ENCODE data around the gene PPIL6.

PPIL6 gene

GRCh38 chr6:109411034-109411433 is 29.4 kb downstream of the PPIL6 start:
- no peak for DNase-seq (ENCODE audit: low read depth in 2 of 2)
- H3K4me3 ChIP-seq (replicated peaks in 1 of 2; ENCODE audit: low read depth in 2 of 2, low read length in 2 of 2) = no peak overlapping the region
- no peak for TF ChIP-seq CTCF (IDR thresholded peaks at IDR 0.05; ENCODE audit: low read depth, low read length)

- H3K4me3 ChIP-seq (replicated peaks in 1 of 2; ENCODE audit: low read depth in 2 of 2, low read length in 2 of 2) = no peak overlapping the region
- DNase-seq (ENCODE audit: low read depth in 2 of 2) = peak; percentile 83 to 90
- TF ChIP-seq CTCF (IDR thresholded peaks at IDR 0.05; ENCODE audit: low read depth, low read length) = no peak
These were observed 34.2 kb downstream of the PPIL6 start for GRCh38 chr6:109406196-109406595.

GRCh38 chr6:109397020-109397419 is 43.4 kb downstream of the PPIL6 start:
- TF ChIP-seq CTCF (IDR thresholded peaks at IDR 0.05; ENCODE audit: low read depth, low read length) = peak; percentile 44
- H3K4me3 ChIP-seq (replicated peaks in 1 of 2; ENCODE audit: low read depth in 2 of 2, low read length in 2 of 2) = no peak overlapping the region
- peak; percentile 52 to 64 for DNase-seq (ENCODE audit: low read depth in 2 of 2)

- no peak overlapping the region for H3K4me3 ChIP-seq (replicated peaks in 1 of 2; ENCODE audit: low read depth in 2 of 2, low read length in 2 of 2)
- DNase-seq (ENCODE audit: low read depth in 2 of 2) = no peak
- TF ChIP-seq CTCF (IDR thresholded peaks at IDR 0.05; ENCODE audit: low read depth, low read length) = no peak
These were observed 44.2 kb downstream of the PPIL6 start for GRCh38 chr6:109396046-109396718.

GRCh38 chr6:109393886-109394281 is 46.5 kb downstream of the PPIL6 start:
- H3K4me3 ChIP-seq (replicated peaks in 1 of 2; ENCODE audit: low read depth in 2 of 2, low read length in 2 of 2) = no peak overlapping the region
- DNase-seq (ENCODE audit: low read depth in 2 of 2) = no peak
- no peak for TF ChIP-seq CTCF (IDR thresholded peaks at IDR 0.05; ENCODE audit: low read depth, low read length)

GRCh38 chr6:109393157-109393885 is 47.1 kb downstream of the PPIL6 start:
- TF ChIP-seq CTCF (IDR thresholded peaks at IDR 0.05; ENCODE audit: low read depth, low read length) = no peak
- H3K4me3 ChIP-seq (replicated peaks in 1 of 2; ENCODE audit: low read depth in 2 of 2, low read length in 2 of 2) = no peak overlapping the region
- no peak for DNase-seq (ENCODE audit: low read depth in 2 of 2)
